GM10248 (cell line): ENCODE data around the gene MYL6B.

Experiments used
- CTCF ChIA-PET: fragments of 300-600 bp; sonication (Branson Sonifier 250); formaldehyde crosslinking; extraction: SDS; loops from one replicate; lab custom pipeline; 2021; ENCODE audit warnings: antibody characterized with exemption; lab: Yijun Ruan, JAX
- POLR2A ChIA-PET: fragments of 350-650 bp; sonication (Branson Sonifier 250); formaldehyde crosslinking; extraction: SDS; loops from one replicate; lab custom pipeline; 2020; ENCODE audit warnings: antibody characterized with exemption; lab: Yijun Ruan, JAX
- DNase-seq: peaks from one replicate; pipeline ENCODE4 v3.0.0; 2012; ENCODE audit errors: extremely low spot score
- TF ChIP-seq, protein P1 (sequence below): IDR thresholded peaks from 2 replicates; pipeline ENCODE4 v1.5.1; 2012; ENCODE audit warnings: mild to moderate bottlenecking, low read depth; ENCODE audit errors: extremely low read depth, missing control alignments, control extremely low read depth

Gene MYL6B

DNA sequence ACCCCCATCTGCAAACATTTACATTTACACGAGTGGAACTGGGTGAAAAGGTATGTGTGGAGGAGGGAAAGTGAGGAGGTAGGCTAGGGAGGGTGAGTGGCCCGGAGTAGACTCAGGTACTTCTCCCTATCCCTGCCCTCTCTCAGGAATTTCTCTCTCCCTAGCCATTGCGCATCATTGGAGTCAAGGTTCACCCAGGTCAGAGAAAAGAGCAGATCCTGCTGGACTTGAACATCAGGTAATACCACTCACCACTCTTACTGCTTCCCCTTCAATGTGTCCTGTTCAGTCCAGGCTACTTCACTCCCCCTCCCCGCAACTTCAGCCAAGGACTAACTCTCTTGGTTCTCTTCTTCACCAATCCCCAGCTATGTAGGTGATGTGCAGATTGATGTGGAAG is 21.5 kb upstream of the MYL6B start:
- CTCF ChIA-PET, result interaction anchor here (1.8 to 14.7 kb wide), 2 partner anchors 12 to 58 kb away, joined by 6 to 243 read pairs; partner anchors contain the start of gene SMARCC2
- POLR2A ChIA-PET, result no interaction called here
- DNase-seq, result no peak
- TF ChIP-seq, protein P1, sequence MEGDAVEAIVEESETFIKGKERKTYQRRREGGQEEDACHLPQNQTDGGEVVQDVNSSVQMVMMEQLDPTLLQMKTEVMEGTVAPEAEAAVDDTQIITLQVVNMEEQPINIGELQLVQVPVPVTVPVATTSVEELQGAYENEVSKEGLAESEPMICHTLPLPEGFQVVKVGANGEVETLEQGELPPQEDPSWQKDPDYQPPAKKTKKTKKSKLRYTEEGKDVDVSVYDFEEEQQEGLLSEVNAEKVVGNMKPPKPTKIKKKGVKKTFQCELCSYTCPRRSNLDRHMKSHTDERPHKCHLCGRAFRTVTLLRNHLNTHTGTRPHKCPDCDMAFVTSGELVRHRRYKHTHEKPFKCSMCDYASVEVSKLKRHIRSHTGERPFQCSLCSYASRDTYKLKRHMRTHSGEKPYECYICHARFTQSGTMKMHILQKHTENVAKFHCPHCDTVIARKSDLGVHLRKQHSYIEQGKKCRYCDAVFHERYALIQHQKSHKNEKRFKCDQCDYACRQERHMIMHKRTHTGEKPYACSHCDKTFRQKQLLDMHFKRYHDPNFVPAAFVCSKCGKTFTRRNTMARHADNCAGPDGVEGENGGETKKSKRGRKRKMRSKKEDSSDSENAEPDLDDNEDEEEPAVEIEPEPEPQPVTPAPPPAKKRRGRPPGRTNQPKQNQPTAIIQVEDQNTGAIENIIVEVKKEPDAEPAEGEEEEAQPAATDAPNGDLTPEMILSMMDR, result no peak

DNA sequence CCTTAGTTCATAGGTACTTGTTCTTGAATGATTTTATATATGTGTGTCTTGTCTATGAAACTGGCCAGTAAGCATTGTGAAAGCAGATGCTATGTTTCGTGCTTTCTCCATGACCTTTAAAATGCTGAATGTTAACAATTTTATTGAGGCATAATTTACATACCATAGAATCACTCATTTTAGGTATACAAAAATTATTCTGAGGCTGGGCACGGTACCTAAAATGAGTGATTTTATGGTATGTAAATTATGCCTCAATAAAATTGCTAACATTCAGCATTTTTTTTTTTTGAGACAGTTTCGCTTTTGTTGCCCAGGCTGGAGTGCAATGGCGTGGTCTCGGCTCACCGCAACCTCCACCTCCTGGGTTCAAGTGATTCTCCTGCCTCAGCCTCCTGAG is 17.5 kb upstream of the MYL6B start:
- ChIA-PET CTCF (no interaction called here), POLR2A (no interaction called here)
- DNase-seq, result no peak

DNA sequence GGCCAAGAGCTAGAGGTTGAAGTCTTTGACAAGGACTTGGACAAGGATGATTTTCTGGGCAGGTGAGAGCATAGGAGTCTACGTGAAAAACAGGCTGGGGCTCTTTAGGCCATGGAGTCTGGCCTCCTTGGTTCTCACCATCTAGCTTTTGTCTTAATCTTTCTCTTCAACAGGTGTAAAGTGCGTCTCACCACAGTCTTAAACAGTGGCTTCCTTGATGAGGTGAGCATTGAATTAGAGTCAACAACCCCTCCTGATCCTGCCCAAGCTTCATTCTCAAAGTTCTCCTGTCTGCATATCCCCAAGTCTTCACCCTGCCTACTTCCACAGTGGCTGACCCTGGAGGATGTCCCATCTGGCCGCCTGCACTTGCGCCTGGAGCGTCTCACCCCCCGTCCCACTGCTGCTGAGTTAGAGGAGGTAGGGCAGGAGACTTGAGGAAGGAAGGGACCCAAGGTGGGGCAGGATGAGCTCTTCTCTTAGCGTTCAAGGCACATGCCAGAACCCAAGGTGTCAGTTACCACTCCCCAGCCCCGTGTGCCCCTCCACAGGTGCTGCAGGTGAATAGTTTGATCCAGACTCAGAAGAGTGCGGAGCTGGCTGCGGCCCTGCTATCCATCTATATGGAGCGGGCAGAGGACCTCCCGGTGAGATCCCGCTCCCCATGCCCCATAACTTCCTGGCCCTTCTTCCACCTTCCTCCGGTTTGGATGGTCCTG is 14.4 kb upstream of the MYL6B start:
- TF ChIP-seq, protein P1, result no peak
- ChIA-PET CTCF (interaction anchor here (0.9 to 2.2 kb wide), 5 partner anchors 11 to 51 kb away, joined by 3 to 7 read pairs (median 4); partner anchors contain the start of genes SMARCC2 and ZC3H10), POLR2A (interaction anchor here (0.7 kb wide), 1 partner anchor 67 kb away, joined by 3 read pairs; no protein-coding TSS in a partner anchor)
- no peak for DNase-seq

More for the DNA sequence above, 17.5 kb upstream of the MYL6B start:
- TF ChIP-seq, protein P1, result no peak

DNA sequence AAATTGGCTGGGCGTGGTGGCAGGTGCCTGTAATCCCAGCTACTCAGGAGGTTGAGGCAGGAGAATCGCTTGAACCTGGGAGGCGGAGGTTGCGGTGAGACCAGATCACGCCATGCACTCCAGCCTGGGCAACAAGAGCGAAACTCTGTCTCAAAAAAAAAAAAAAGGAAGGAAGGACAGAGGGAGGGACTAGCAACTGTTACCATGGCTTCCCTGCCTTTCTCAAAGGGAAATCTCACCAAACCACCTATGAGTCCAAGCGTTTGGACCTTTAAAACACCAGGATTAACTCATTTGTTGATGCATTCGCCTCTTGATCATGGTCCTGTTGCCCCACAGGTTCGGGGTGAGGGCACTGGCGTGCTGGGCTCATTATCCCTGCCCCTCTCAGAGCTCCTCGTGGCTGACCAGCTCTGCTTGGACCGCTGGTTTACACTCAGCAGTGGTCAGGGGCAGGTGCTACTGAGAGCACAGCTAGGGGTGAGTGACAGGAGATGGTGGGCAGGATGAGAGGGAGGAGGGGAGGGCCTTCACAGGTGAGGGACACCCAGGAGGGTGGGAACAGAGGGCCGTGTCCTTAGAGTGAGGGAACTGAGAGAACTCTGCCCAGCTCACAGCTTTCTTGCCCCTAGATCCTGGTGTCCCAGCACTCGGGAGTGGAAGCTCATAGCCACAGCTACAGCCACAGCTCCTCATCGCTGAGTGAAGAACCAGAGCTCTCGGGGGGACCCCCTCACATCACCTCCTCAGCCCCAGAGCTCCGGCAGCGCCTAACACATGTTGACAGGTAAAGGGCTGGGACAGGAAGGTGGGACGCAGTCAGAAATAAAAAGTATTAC is 10.2 kb upstream of the MYL6B start:
- no peak for DNase-seq
- CTCF ChIA-PET, result interaction anchor here (0.6 to 2.6 kb wide), 5 partner anchors 10 to 22 kb away, joined by 3 to 7 read pairs (median 5); partner anchors contain the start of genes ESYT1 and MYL6B
- POLR2A ChIA-PET, result interaction anchor here (1.3 kb wide), 1 partner anchor 38 kb away, joined by 4 read pairs; the partner anchor contains the start of gene PA2G4
- TF ChIP-seq, protein P1, result no peak

DNA sequence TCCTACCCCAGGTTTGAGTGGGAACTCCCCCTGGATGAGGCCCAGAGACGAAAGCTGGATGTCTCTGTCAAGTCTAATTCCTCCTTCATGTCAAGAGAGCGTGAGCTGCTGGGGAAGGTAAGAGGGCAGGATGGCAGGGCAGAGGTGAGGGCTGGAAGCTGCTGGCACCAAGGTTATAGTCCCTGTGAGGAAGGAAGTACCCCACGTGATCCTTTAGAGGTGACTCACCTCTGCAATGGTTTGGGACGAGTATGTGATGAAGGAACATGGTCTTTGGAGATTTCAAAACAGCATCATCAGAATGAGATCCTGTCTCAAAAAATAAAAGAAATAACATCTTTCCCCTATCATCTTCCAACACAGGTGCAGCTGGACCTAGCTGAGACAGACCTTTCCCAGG is 9.2 kb upstream of the MYL6B start:
- POLR2A ChIA-PET, result interaction anchor here (0.6 to 1.3 kb wide), 2 partner anchors 19 to 39 kb away, joined by 4 read pairs; partner anchors contain the start of gene PA2G4

More for the DNA sequence above, 9.2 kb upstream of the MYL6B start:
- TF ChIP-seq, protein P1, result no peak
- no peak for DNase-seq
- CTCF ChIA-PET, result interaction anchor here (0.6 to 2.6 kb wide), 6 partner anchors 13 to 49 kb away, joined by 3 to 7 read pairs (median 6); partner anchors contain the start of genes ESYT1 and MYL6
